ENCODE results near the gene MVK.

MVK gene

DNA sequence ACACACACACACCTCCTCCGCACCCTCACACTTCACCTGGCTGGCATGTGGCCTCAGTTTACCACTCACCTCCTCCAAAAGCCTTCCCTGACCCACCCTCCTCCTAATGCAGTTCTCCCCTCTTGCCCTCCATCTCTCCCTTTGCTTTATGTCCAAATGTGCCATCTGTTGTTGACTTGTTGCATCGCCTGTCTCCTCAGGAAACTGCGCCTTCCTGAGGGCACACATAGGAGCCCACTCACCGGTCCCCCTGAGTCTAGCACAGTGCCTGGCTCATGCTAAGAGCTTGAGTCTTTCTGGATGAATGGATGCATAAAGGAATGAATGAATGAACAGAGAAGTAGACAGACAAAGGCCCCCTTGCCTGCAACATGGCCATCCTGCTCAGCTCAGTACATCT is 34.0 kb downstream of the MVK start:
- Mint-ChIP-seq H3K36me3 (ENCODE audit: low read depth) (no peaks in the 10 kb centered on the region), H3K4me3 (no peak overlapping the region), H3K27ac (no peak overlapping the region), H3K9me3 (no peaks in the 10 kb centered on the region), H3K27me3 (peaks cover 36% of the 10 kb centered on the region), H3K4me1 (ENCODE audit: low read depth) (no peaks in the 10 kb centered on the region)
- intact Hi-C loops (cut with micrococcal nuclease) = no loop called here

DNA sequence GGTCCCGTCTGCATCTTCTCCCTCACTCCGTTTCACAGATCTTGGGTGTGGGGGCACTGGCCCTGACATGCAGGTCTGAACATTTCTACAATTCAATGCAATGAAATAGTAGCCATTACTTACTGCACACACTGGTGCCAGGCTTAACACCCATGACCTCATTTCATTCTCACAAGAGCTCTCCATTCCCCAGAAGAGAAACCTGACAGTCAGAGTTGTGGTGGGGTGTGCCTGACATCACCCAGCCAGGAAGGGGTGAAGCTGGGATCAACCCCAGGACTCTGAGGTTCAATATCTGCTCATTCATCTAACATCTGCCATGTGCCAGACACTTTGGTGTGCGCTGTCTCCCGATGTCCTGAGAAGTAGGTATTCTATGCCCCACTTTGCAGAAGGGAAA is 34.7 kb downstream of the MVK start:
- H3K4me3 Mint-ChIP-seq = no peak overlapping the region
- intact Hi-C loops (cut with micrococcal nuclease) = no loop called here
- H3K4me1 Mint-ChIP-seq (ENCODE audit: low read depth) = no peaks in the 10 kb centered on the region
- H3K36me3 Mint-ChIP-seq (ENCODE audit: low read depth) = no peaks in the 10 kb centered on the region
- no peaks in the 10 kb centered on the region for H3K9me3 Mint-ChIP-seq
- peaks cover 39% of the 10 kb centered on the region for H3K27me3 Mint-ChIP-seq
- H3K27ac Mint-ChIP-seq = no peak overlapping the region

DNA sequence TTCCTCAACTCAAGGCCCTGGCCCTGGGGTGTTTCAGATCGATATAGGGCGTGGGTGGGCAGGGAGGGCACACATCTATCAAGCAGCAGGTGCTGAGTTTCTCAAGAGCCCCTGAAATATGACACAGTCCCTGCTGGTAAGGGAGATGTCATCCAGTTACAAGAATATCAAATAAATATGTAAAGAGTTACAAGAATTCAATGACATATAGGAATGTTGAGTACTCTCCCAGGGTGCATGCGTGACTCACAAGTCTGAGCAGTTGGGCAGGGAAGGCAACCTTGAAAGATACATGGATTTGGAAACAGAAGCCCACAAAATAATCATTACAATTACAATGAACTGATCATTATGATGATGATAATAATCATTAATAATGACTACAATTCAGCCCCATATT is 35.2 kb downstream of the MVK start:
- intact Hi-C loops (cut with micrococcal nuclease) = no loop called here
- no peaks in the 10 kb centered on the region for H3K36me3 Mint-ChIP-seq (ENCODE audit: low read depth)
- H3K4me1 Mint-ChIP-seq (ENCODE audit: low read depth) = no peaks in the 10 kb centered on the region
- peaks cover 42% of the 10 kb centered on the region for H3K27me3 Mint-ChIP-seq
- H3K27ac Mint-ChIP-seq = no peak overlapping the region
- no peak overlapping the region for H3K4me3 Mint-ChIP-seq
- no peaks in the 10 kb centered on the region for H3K9me3 Mint-ChIP-seq

- Mint-ChIP-seq H3K27ac (no peak overlapping the region), H3K27me3 (peaks cover 41% of the 10 kb centered on the region), H3K36me3 (ENCODE audit: low read depth) (no peaks in the 10 kb centered on the region), H3K4me1 (ENCODE audit: low read depth) (no peaks in the 10 kb centered on the region), H3K4me3 (no peak overlapping the region), H3K9me3 (no peaks in the 10 kb centered on the region)
- intact Hi-C loops (cut with micrococcal nuclease) = no loop called here
These were observed 35.7 kb downstream of the MVK start for GRCh38 chr12:109609342-109609741.

DNA sequence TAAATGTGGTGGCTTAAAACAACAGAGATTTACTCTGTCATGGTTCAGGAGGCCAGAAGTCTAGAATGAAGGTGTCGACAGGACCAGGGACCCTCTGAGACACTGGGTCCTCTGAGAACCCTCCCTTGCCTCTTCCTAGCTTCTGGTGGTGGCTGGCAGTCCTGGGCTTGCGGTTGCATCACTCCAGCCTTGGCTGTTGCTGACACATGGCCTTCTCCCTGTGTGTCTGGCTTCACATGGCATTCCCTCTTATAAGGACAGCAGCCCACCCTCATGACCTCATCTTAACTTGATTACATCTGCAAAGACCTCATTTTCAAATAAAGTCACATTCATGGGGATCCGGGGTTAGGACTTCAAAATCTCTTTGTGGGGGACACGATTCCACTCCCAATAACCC is 36.9 kb downstream of the MVK start:
- H3K27ac Mint-ChIP-seq = no peak overlapping the region
- H3K27me3 Mint-ChIP-seq = peaks cover 40% of the 10 kb centered on the region
- no peaks in the 10 kb centered on the region for H3K9me3 Mint-ChIP-seq
- intact Hi-C loops (cut with micrococcal nuclease) = no loop called here
- no peaks in the 10 kb centered on the region for H3K4me1 Mint-ChIP-seq (ENCODE audit: low read depth)
- no peaks in the 10 kb centered on the region for H3K36me3 Mint-ChIP-seq (ENCODE audit: low read depth)
- no peak overlapping the region for H3K4me3 Mint-ChIP-seq

GRCh38 chr12:109611223-109611622 is 37.6 kb downstream of the MVK start:
- Mint-ChIP-seq H3K36me3 (ENCODE audit: low read depth) (no peaks in the 10 kb centered on the region), H3K27ac (no peak overlapping the region), H3K9me3 (no peaks in the 10 kb centered on the region), H3K4me1 (ENCODE audit: low read depth) (no peaks in the 10 kb centered on the region), H3K27me3 (peaks cover 40% of the 10 kb centered on the region), H3K4me3 (no peak overlapping the region)
- intact Hi-C loops (cut with micrococcal nuclease) = no loop called here

DNA sequence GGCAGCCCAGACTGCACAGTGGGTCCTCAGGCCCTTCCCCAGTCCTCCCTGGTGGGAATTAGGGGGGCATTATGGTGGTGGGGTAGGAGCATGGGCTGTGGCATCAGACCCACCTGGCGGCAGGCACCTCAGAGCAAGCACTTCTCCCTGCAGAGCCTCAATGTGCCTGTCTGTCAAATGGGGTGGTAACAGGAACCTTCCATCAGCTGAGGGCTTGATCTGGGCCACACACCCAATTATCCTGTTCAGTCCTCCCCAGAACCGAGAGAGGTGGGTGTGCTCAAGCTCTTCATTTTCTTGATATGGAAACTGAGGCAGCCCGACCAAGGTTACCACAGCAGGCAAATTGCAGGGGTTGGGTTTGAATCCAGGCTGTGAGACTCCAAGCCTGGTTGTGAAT is 38.4 kb downstream of the MVK start:
- intact Hi-C loops (cut with micrococcal nuclease) = no loop called here
- H3K27ac Mint-ChIP-seq = no peak overlapping the region
- no peaks in the 10 kb centered on the region for H3K4me1 Mint-ChIP-seq (ENCODE audit: low read depth)
- no peaks in the 10 kb centered on the region for H3K9me3 Mint-ChIP-seq
- H3K27me3 Mint-ChIP-seq = peaks cover 37% of the 10 kb centered on the region
- H3K36me3 Mint-ChIP-seq (ENCODE audit: low read depth) = no peaks in the 10 kb centered on the region
- H3K4me3 Mint-ChIP-seq = no peak overlapping the region

DNA sequence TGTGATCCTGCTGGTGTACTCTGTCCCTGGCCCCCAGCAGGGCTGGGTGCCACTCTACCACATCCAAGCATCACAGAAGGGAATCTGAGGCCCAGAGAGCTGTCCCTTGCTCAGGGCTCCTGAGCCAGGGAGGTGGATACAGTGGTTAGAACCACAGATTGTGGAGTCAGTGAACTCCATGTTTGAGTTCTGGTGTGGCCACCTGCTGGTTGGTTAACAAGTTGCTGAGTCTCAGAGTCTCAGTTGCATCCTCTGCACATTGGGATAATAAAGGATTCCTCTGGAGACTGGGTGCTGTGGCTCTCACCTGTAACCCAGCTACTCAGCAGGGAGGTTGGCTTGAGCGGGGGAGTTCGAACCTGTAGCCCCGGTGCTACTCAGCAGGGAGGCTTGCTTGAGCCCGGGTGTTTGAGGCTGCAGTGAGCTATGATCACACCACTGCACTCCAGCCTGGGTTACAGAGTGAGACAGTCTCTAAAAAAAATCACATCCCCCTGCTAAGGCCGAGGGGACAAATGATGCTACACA is 39.4 kb downstream of the MVK start:
- intact Hi-C loops (cut with micrococcal nuclease) = no loop called here
- no peaks in the 10 kb centered on the region for H3K9me3 Mint-ChIP-seq
- no peaks in the 10 kb centered on the region for H3K36me3 Mint-ChIP-seq (ENCODE audit: low read depth)
- no peak overlapping the region for H3K27ac Mint-ChIP-seq
- H3K4me1 Mint-ChIP-seq (ENCODE audit: low read depth) = no peaks in the 10 kb centered on the region
- peaks cover 34% of the 10 kb centered on the region for H3K27me3 Mint-ChIP-seq
- H3K4me3 Mint-ChIP-seq = no peak overlapping the region

GRCh38 chr12:109613649-109614455 is 40.3 kb downstream of the MVK start:
- intact Hi-C loops (cut with micrococcal nuclease) = no loop called here

GRCh38 chr12:109615556-109616229 is 42.1 kb downstream of the MVK start:
- no peaks in the 10 kb centered on the region for H3K9me3 Mint-ChIP-seq
- no peak overlapping the region for H3K27ac Mint-ChIP-seq

More at GRCh38 chr12:109613649-109614455, 40.3 kb downstream of the MVK start:
- no peak overlapping the region for H3K27ac Mint-ChIP-seq
- no peaks in the 10 kb centered on the region for H3K36me3 Mint-ChIP-seq (ENCODE audit: low read depth)
- H3K4me1 Mint-ChIP-seq (ENCODE audit: low read depth) = no peaks in the 10 kb centered on the region
- peaks cover 31% of the 10 kb centered on the region for H3K27me3 Mint-ChIP-seq
- H3K9me3 Mint-ChIP-seq = no peaks in the 10 kb centered on the region
- H3K4me3 Mint-ChIP-seq = no peak overlapping the region

GRCh38 chr12:109617491-109617890 is 43.9 kb downstream of the MVK start:
- intact Hi-C loops (cut with micrococcal nuclease) = no loop called here
- Mint-ChIP-seq H3K36me3 (ENCODE audit: low read depth) (no peaks in the 10 kb centered on the region), H3K9me3 (no peaks in the 10 kb centered on the region), H3K4me3 (no peak overlapping the region), H3K4me1 (ENCODE audit: low read depth) (no peaks in the 10 kb centered on the region), H3K27ac (no peak overlapping the region), H3K27me3 (peaks cover 36% of the 10 kb centered on the region)

More at GRCh38 chr12:109615556-109616229, 42.1 kb downstream of the MVK start:
- H3K4me3 Mint-ChIP-seq = no peak overlapping the region
- intact Hi-C loops (cut with micrococcal nuclease) = no loop called here
- no peaks in the 10 kb centered on the region for H3K36me3 Mint-ChIP-seq (ENCODE audit: low read depth)
- peaks cover 25% of the 10 kb centered on the region for H3K27me3 Mint-ChIP-seq
- no peaks in the 10 kb centered on the region for H3K4me1 Mint-ChIP-seq (ENCODE audit: low read depth)

DNA sequence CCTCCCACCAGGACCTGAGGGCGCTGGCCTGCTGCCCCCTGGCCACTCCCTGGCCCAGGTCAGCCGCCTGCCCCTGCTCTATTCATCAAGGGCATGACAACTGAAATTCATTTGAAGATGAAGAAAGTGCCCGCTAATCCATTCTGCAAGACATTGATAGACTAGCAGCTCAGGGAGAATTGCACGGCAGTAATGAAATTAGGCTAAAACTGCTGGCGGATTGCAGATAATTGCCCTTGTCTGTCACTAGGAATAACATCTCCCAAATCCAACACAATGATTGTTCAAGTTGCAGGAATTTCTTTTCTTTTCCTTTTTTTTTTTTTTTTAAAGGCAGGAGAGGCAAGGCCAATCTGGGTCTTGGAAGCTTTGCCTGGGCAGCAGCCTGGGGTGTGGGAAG is 44.5 kb downstream of the MVK start:
- no peaks in the 10 kb centered on the region for H3K36me3 Mint-ChIP-seq (ENCODE audit: low read depth)
- H3K9me3 Mint-ChIP-seq = no peaks in the 10 kb centered on the region
- intact Hi-C loops (cut with micrococcal nuclease) = no loop called here
- H3K4me1 Mint-ChIP-seq (ENCODE audit: low read depth) = no peaks in the 10 kb centered on the region
- no peak overlapping the region for H3K27ac Mint-ChIP-seq
- H3K27me3 Mint-ChIP-seq = peaks cover 40% of the 10 kb centered on the region
- H3K4me3 Mint-ChIP-seq = no peak overlapping the region

GRCh38 chr12:109619002-109619604 is 45.5 kb downstream of the MVK start:
- no peak overlapping the region for H3K4me3 Mint-ChIP-seq
- H3K27me3 Mint-ChIP-seq = peaks cover 39% of the 10 kb centered on the region
- H3K36me3 Mint-ChIP-seq (ENCODE audit: low read depth) = no peaks in the 10 kb centered on the region
- intact Hi-C loops (cut with micrococcal nuclease) = no loop called here
- H3K27ac Mint-ChIP-seq = no peak overlapping the region
- H3K4me1 Mint-ChIP-seq (ENCODE audit: low read depth) = no peaks in the 10 kb centered on the region
- H3K9me3 Mint-ChIP-seq = no peaks in the 10 kb centered on the region

DNA sequence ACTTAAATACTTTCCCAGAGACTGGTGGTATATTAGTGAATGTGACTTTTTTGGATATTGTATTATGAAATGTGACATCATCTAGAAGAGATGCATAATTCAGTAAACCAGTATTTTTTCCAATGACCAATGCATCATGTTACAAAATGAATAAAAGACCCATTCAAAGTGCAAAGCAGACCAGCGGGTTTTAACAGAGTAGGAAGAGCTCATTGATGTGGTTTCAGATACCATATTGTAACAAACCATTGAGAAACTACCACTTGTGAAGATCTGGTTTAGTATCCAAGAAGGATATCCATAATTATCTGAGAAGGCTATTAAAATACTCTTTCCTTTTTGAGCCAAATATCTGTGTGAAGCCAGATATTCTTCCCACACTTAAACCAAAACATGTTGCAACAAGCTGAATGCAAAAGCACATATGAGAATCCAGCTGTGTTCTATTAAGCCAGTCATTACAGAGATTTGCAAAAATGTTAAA is 47.7 kb downstream of the MVK start:
- Mint-ChIP-seq H3K4me3 (no peak overlapping the region), H3K36me3 (ENCODE audit: low read depth) (no peaks in the 10 kb centered on the region), H3K27ac (no peak overlapping the region), H3K9me3 (no peaks in the 10 kb centered on the region), H3K27me3 (peaks cover 32% of the 10 kb centered on the region), H3K4me1 (ENCODE audit: low read depth) (no peaks in the 10 kb centered on the region)
- intact Hi-C loops (cut with micrococcal nuclease) = no loop called here
